Posterior cingulate gyrus (tissue), 11 donors: ENCODE measurements around the gene TAC3.
"Not testable (repeated sequence)": the region's sequence is repeated elsewhere in the genome, so short reads cannot be mapped to it uniquely, and the experiment has no call there.

Experiments
- DNase-seq, 10 donors: peaks; one replicate each; pipeline versions ENCODE4 v3.0.0 to v3.0.0-alpha.2; 2020 to 2021; ENCODE audit warnings: mixed read lengths in 3 of 10
- intact Hi-C: fragments of 100-400 bp; cut with DNase I; formaldehyde crosslinking; loops from one replicate; pipeline ENCODE4 v1.15.1; 2023

The TAC3 gene

GRCh38 chr12:56989861-56990610 is 26.3 kb downstream of the TAC3 start:
- no peak for DNase-seq
- intact Hi-C loops = no loop called here

- peak in 1 of 10 donors; percentile 77 for DNase-seq
- intact Hi-C loops = no loop called here
Observed at GRCh38 chr12:56988207-56988739, 28.1 kb downstream of the TAC3 start.

GRCh38 chr12:56987551-56988053 is 28.7 kb downstream of the TAC3 start:
- peak; percentile 73 to 98 (median 86) for DNase-seq
- intact Hi-C loops = loop anchor here (1.0 to 2.0 kb wide), 2 partner anchors 147 to 230 kb away; no protein-coding TSS in a partner anchor

- DNase-seq = peak in 1 of 10 donors; percentile 29
- intact Hi-C loops = loop anchor here (1.0 to 2.0 kb wide), 2 partner anchors 146 to 230 kb away; no protein-coding TSS in a partner anchor
Observed at GRCh38 chr12:56987011-56987410, 29.3 kb downstream of the TAC3 start.

- DNase-seq = peak in 1 of 10 donors; percentile 67
- intact Hi-C loops = loop anchor here (2.0 kb wide), 1 partner anchor 145 kb away; no protein-coding TSS in a partner anchor
Observed at GRCh38 chr12:56985714-56986113, 30.6 kb downstream of the TAC3 start.

- intact Hi-C loops = no loop called here
- no peak for DNase-seq
Observed at GRCh38 chr12:56983386-56983785, 32.9 kb downstream of the TAC3 start.

- intact Hi-C loops = not testable (repeated sequence)
- peak in 1 of 10 donors; percentile 45 for DNase-seq
Observed at GRCh38 chr12:56982578-56983236, 33.6 kb downstream of the TAC3 start.

- DNase-seq = no peak
Observed at GRCh38 chr12:56980941-56981530, 35.3 kb downstream of the TAC3 start.

GRCh38 chr12:56980268-56980667 is 36.1 kb downstream of the TAC3 start:
- intact Hi-C loops = no loop called here
- DNase-seq = no peak

More at GRCh38 chr12:56980941-56981530, 35.3 kb downstream of the TAC3 start:
- intact Hi-C loops = no loop called here

- intact Hi-C loops = no loop called here
- peak in 1 of 10 donors; percentile 66 for DNase-seq
Observed at GRCh38 chr12:56979628-56980027, 36.7 kb downstream of the TAC3 start.

GRCh38 chr12:56978397-56979138 is 37.8 kb downstream of the TAC3 start:
- peak in 1 of 10 donors; percentile 59 for DNase-seq
- intact Hi-C loops = no loop called here

GRCh38 chr12:56977361-56977760 is 39.0 kb downstream of the TAC3 start:
- intact Hi-C loops, DNase-seq: not testable (repeated sequence)

GRCh38 chr12:56974224-56974623 is 42.1 kb downstream of the TAC3 start:
- DNase-seq, intact Hi-C loops: not testable (repeated sequence)

GRCh38 chr12:56968910-56969309 is 47.4 kb downstream of the TAC3 start:
- intact Hi-C loops = not testable (repeated sequence)

GRCh38 chr12:56965997-56966642 is 50.2 kb downstream of the TAC3 start:
- DNase-seq = peak in 1 of 10 donors; percentile 22
- intact Hi-C loops = not testable (repeated sequence)

More at GRCh38 chr12:56968910-56969309, 47.4 kb downstream of the TAC3 start:
- DNase-seq = not testable (repeated sequence)

GRCh38 chr12:56965124-56965523 is 51.2 kb downstream of the TAC3 start:
- DNase-seq, intact Hi-C loops: not testable (repeated sequence)

- DNase-seq, intact Hi-C loops: not testable (repeated sequence)
Observed at GRCh38 chr12:56963557-56963956, 52.8 kb downstream of the TAC3 start.

- intact Hi-C loops, DNase-seq: not testable (repeated sequence)
Observed at GRCh38 chr12:56962247-56962646, 54.1 kb downstream of the TAC3 start.
